GM21526 (cell line): ENCODE data around the gene THRB.
"Not testable (repeated sequence)": the region's sequence is repeated elsewhere in the genome, so short reads cannot be mapped to it uniquely, and the experiment has no call there.

Experiments
- ATAC-seq: cut with Tn5 transposase; IDR thresholded peaks from one replicate; pipeline ENCODE4 v1.9.1; 2021; ENCODE audit warnings: moderate library complexity; ENCODE audit not compliant: unreplicated experiment, low FRiP score

Gene THRB

GRCh38 chr3:24136624-24137310, 357.9 kb downstream of the THRB start:
- ATAC-seq = no peak

DNA sequence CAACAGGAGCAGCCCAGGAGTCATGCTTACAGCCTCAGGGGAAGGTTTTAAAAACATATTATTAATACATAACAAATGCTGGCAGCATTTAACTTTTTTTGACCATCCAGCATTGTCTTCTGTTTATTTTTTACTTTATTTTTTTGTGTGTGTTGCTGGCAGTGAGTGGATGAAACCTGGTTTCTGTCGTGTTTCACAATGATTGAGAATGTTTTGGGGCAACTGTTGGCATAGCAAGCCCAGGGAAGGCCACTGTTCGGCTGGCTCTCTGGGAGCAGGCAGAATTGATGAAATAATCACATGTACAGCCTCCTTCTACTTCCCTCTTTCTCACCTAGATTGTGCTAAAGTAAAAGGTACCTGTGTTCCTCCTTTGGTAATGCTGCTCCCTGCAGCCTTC, 359.4 kb downstream of the THRB start:
- no peak for ATAC-seq

DNA sequence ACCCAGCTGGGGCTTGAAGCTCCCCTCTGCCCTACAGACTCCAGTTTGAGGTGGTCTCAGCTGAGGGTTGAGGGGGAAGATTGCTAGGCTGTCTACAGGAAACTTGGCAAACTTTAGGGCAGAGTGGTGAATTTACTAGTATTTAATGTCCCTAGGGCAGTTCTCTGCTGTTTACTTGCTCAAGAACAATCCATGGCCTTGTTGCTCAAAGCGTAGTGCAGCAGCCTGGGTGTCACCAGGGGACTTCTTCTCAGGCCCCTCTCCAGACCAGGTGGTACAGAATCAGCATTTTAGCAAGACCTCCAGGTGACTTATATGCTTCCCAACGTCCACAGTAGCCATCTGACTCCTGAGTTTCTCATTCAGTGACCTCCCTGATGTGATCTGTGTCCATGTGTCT, 360.7 kb downstream of the THRB start:
- no peak for ATAC-seq

- no peak for ATAC-seq
These were observed 361.2 kb downstream of the THRB start for GRCh38 chr3:24133436-24133835.

DNA sequence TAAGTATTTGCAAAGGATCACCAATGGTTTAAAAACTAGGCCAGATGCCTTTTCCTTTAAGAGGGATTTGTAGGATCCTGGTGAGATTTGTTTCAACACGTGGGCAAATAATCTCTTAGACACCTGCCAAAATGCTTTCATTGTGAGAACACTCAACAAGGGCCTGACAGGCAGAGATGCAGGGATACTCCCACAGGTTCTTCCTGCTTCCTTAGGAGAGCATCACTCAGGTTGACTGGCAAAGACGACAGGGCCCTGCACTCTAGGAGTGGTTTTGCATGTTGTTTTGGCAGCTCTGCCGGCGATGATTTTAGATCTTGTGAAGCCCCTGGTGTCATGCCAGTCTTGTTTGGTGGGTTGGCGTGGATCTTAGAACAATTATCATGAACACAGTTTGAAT, 365.1 kb downstream of the THRB start:
- no peak for ATAC-seq

GRCh38 chr3:24128199-24129005, 366.2 kb downstream of the THRB start:
- no peak for ATAC-seq

DNA sequence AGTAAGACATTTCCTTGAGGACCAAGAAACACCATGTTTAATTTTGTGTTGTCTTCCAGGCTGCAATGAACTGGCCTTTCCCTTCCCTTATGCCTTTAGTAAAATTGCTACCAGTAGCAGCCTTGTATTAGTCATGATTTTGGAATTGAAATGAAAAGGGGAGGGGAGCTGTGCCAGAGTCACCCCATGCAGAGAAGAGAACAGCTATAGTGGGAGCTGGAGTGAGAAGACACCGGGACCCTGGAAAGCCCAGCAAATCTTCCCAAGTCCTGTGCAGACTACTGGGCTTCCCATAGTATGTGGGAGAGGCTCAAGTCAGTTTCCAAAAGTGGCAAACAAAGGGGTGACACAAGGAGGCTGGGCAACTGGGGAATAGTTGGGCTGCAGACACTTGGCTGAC, 371.1 kb downstream of the THRB start:
- no peak for ATAC-seq

DNA sequence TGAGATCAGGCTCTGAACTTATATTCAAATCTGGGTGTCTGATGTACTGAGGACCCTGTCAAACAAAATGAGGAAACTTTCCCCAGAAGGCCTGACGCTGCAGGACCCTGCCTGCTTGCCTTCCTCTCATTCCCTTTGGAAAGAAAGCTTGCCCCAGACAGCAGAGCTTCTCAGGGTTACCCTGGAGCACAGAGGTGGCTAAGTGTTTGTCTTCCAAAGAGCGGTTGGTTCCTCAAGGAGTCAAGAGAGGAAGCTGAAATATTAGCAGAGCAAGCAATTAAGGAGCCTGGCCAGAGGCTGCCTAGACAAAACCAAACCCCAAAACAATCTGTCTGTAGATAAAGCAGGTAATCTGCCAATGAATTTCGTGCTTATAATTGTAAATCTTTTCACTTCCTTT, 374.2 kb downstream of the THRB start:
- no peak for ATAC-seq

GRCh38 chr3:24119321-24119751, 375.3 kb downstream of the THRB start:
- no peak for ATAC-seq

DNA sequence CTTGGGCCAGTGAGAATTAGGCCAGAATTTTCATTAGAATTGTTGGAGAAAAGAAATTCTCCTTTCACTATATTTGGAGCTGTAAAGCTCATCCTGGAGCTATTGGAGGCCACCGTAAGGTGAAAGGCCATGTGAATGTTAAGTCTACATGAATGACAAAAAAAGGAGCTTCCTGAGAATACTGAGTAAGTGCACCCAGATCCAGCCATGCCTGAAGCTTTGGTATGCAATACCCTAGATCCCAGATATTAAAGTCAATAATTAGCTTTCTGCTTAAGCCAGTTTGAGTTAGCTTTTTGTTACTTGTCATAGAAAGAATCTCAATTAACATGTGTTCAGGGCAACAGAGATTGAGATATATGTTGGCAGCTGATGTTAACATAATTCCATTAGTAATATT, 377.1 kb downstream of the THRB start:
- ATAC-seq = no peak

DNA sequence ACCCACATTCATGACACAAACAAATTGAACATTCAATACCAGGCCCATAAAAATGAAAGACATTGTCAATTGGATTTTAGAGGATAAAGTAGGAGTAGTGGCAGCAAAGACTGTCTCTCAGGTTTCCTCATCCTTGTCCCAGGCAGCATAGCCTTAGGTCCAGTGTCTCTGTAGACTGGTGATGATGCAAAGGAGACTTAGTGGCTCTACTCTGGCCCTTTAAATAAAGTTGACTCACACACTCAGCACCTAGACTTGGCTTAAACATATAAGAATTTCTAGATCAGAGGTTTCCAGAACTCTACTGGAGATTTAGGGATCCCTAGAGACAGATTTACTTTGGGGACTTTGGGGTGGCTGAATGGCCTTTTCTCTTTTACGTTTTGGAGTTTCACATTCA, 382.9 kb downstream of the THRB start:
- ATAC-seq = no peak

- ATAC-seq = no peak
These were observed 384.6 kb downstream of the THRB start for GRCh38 chr3:24110051-24110450.

GRCh38 chr3:24101676-24102168, 392.9 kb downstream of the THRB start:
- no peak for ATAC-seq

DNA sequence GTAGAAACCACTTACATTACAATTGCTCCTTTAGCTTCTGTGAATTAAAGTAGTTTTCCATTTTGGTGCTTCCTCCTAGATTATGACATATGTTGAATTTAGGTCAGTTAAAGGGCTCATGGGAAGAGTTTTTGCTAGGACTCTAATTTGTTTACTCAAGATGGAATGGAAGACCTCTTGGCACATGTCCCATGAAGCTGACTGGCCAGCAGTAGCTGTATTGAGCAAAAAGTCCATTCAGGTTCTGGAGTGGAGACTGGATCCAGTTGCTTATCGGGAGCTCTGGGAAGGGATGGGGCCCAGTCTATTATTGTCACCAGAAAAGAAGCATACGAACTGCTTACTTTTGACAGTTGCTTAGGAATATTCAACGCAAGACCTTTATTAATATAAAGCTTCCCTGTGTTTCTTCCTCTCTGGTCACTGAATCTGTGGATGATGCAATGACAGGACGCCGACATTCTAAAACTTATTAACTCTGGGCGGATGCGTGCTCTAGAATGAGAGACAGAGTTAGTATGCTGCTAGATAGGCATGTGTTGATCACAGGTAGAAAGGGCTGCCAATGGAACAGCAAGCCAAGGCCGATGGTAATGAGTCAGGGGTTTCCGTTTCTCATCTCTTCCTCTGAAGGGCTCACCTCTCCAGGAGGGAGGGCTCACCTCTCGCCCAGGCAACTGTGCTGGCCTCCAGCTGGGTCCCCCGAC, 393.8 kb downstream of the THRB start:
- no peak for ATAC-seq

GRCh38 chr3:24096695-24097290, 397.9 kb downstream of the THRB start:
- no peak for ATAC-seq

DNA sequence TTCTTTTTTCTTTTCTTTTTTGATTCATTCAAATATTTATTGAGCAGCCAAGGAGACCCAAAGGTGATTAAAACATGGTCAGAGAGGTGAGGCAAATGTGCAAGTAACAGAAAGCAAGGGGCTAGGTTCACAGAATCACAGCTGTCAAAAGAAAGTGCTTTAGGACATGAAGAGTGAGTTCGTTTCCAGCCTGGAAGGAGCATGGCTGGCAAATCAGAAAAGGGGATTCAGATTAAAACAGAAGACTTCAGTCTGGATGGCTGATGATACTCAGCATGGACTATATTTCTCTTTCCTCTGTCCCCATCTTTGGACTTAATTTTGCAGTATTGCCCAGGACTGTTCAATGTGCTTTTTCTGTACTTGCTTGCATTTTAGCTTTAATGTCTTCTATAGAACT, 398.4 kb downstream of the THRB start:
- ATAC-seq = no peak

GRCh38 chr3:24094818-24095217, 399.8 kb downstream of the THRB start:
- not testable (repeated sequence) for ATAC-seq

- peak; percentile 88 for ATAC-seq
These were observed 405.9 kb downstream of the THRB start for GRCh38 chr3:24088782-24089181.

- no peak for ATAC-seq
These were observed 407.2 kb downstream of the THRB start for GRCh38 chr3:24087469-24087868.

DNA sequence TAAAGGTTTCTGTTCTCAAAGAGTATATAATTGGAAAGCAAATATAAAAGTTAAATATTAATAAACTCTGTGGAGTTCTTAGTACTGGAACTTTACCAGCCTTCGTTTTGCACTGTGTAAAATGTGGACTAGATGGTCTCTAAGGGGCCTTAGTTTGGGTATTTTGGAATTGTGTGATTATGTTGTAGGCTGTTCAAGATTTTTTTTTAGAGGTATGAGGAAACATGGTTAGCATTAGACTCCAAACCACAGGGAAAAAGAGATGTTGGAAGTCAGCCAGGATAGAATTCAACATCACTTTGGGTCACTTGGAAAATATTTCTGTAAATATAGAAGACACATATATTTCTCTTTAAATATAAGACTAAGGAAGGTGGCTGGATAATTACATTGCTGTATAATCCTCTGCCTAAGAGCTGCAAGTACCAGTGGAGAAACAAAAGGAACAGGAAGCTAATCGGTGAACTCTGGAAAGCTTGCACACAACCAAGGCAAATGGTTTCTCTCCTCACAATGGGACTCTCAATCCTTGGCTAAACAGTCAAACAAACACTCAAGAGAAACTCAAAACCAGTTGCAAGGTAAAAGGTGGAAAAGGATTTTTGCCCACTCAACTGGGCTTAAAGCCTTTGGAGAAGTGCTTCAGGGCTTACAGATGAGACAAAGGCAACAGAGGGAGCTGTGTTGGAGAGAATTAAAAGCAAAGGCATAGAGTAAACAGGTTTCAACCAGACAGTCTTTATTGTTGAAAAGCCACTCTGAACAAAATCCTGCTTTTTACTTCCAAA, 407.8 kb downstream of the THRB start:
- no peak for ATAC-seq
